Fibroblast of lung (primary cell): Measurements from ENCODE around the gene LSAMP.

ENCODE experiments used
- CTCF ChIP-seq, 2 donors: IDR thresholded peaks in 1 of 2; conservative IDR thresholded peaks in 1 of 2; 1 replicate in 1 of 2; 2 replicates in 1 of 2; pipeline ENCODE4 v1.5.1; 2011 to 2012; ENCODE audit warnings: low read length in 2 of 2, control low read depth in 1 of 2, inconsistent platforms in 1 of 2, low read depth in 1 of 2, mild to moderate bottlenecking in 1 of 2
- EZH2 ChIP-seq: IDR thresholded peaks from 2 replicates; pipeline ENCODE4 v1.5.1; 2012; ENCODE audit warnings: low read length, control low read depth, mild to moderate bottlenecking; ENCODE audit errors: missing control alignments

- no peak for TF ChIP-seq CTCF (conservative IDR thresholded peaks at IDR 0.05 in 1 of 2, IDR thresholded peaks at IDR 0.05 in 1 of 2; ENCODE audit: low read depth in 1 of 2, low read length in 2 of 2)
- no peak for TF ChIP-seq EZH2
Observed at GRCh38 chr3:115862849-115863248, 582.4 kb downstream of the LSAMP start.
